K562 (cell line): ENCODE measurements around the gene ZNF48. TPM values are rescaled to one million over a fixed set of nuclear protein-coding genes. Genes with fewer than 3 reads are reported as not detected.
A peak's percentile ranks its signal among the peaks of the same experiment; 100 is the strongest.

Experiments used
- ARHGAP35 ChIP-seq: fragments of 450-650 bp; IDR thresholded peaks from 2 replicates; pipeline ENCODE4 v1.6.1; 2018; ENCODE audit not compliant: partially characterized antibody
- ATF2 ChIP-seq: sonication (generic); formaldehyde crosslinking; IDR thresholded peaks from 2 replicates; pipeline ENCODE4 v1.8.1; 2022; ENCODE audit warnings: missing genetic modification reagents
- CEBPB ChIP-seq: fragments of 450-650 bp; IDR thresholded peaks from 2 replicates; pipeline ENCODE4 v1.6.1; 2016; ENCODE audit warnings: missing genetic modification characterization, missing compliant biosample characterization
- CHD7 ChIP-seq: fragments of 200-600 bp; sonication (generic); IDR thresholded peaks from one replicate; pipeline ENCODE4 v1.6.1; 2012; ENCODE audit warnings: mild to moderate bottlenecking, low read depth, low read length, inconsistent platforms
- ELF1 ChIP-seq: fragments of 200-800 bp; sonication (Bioruptor generic); IDR thresholded peaks from 2 replicates; pipeline ENCODE4 v1.6.1; 2016; ENCODE audit warnings: missing genetic modification characterization, missing compliant biosample characterization
- FOXP4 ChIP-seq: sonication (generic); formaldehyde crosslinking; IDR thresholded peaks from 2 replicates; pipeline ENCODE4 v1.8.0; 2022; ENCODE audit warnings: mild to moderate bottlenecking, missing genetic modification reagents, borderline replicate concordance
- HIVEP1 ChIP-seq: fragments of 250-450 bp; sonication (Bioruptor Pico); IDR thresholded peaks from 2 replicates; pipeline ENCODE4 v1.4.0; 2020; ENCODE audit warnings: mild to moderate bottlenecking
- ILF3 ChIP-seq: fragments of 450-650 bp; IDR thresholded peaks from 2 replicates; pipeline ENCODE4 v1.6.1; 2018; ENCODE audit warnings: antibody characterized with exemption, mild to moderate bottlenecking, moderate library complexity, borderline replicate concordance
- NFIX ChIP-seq: fragments of 250-450 bp; sonication (Bioruptor Pico); IDR thresholded peaks from 2 replicates; pipeline ENCODE4 v1.4.0; 2020; ENCODE audit warnings: low read depth, mild to moderate bottlenecking, moderate library complexity
- PTTG1 ChIP-seq: fragments of 450-650 bp; IDR thresholded peaks from 2 replicates; pipeline ENCODE4 v1.6.1; 2016; ENCODE audit warnings: low read depth, mild to moderate bottlenecking, missing genetic modification characterization, missing compliant biosample characterization
- SAFB2 ChIP-seq: fragments of 200-400 bp; formaldehyde crosslinking; IDR thresholded peaks from 2 replicates; pipeline ENCODE4 v1.6.1; 2018; ENCODE audit warnings: borderline replicate concordance, low read length, low read depth, moderate library complexity; ENCODE audit not compliant: severe bottlenecking
- ZNF239 ChIP-seq: fragments of 250-450 bp; sonication (Bioruptor Pico); IDR thresholded peaks from 2 replicates; pipeline ENCODE4 v1.4.0; 2020; ENCODE audit warnings: mild to moderate bottlenecking
- polyA plus RNA-seq, 8 experiments: library from polyadenylated mRNA; depleted of rRNA in 4 of 8; stranded (reverse) in 5 of 8; unstranded in 3 of 8; fragments of >200 nt; fragmentation: Nextera tagmentation in 2 of 8; fragmentation: Illumina TruSeq in 1 of 8; extraction: Ambion mirVana in 2 of 8; extraction: Trizol in 1 of 8; gene quantifications; 2 replicates each; pipeline versions ENCODE4 v1.2.1 to v1.2.3, GENCODE V29; 2011 to 2014; ENCODE audit warnings: inconsistent platforms in 1 of 8, missing spikeins in 1 of 8
- total RNA-seq, 7 experiments: library from RNA; depleted of rRNA in 6 of 7; stranded (reverse); fragments of >200 nt in 6 of 7; fragmentation: Illumina TruSeq in 2 of 7; extraction: Trizol in 2 of 7; gene quantifications; 2 replicates each; pipeline versions ENCODE4 v1.2.1 to v1.2.3, GENCODE V29; 2011 to 2021; ENCODE audit warnings: low replicate concordance in 1 of 7

The ZNF48 gene
- total and polyA plus RNA-seq, 9 of the 15 experiments (the other 6 are each of a cell fraction or from before 2014, with no cell fraction given) = 0.38 to 11.6 (median 4.7) TPM

- no peak for TF ChIP-seq CHD7
- no peak for TF ChIP-seq SAFB2
- peak; percentile 89 for TF ChIP-seq CEBPB (tag)
- no peak for TF ChIP-seq NFIX (CRISPR knock-in tag)
- TF ChIP-seq HIVEP1 (CRISPR knock-in tag) = no peak
- TF ChIP-seq FOXP4 (CRISPR knock-in tag) = 0 out of 2 replicates have a peak, but pooled peaks have one; percentile 20
- no peak for TF ChIP-seq ILF3
- no peak for TF ChIP-seq ARHGAP35
- TF ChIP-seq PTTG1 = no peak
- peak; percentile 77 for TF ChIP-seq ELF1 (tag)
- TF ChIP-seq ZNF239 = no peak
- no peak for TF ChIP-seq ATF2 (CRISPR knock-in tag)
These were observed 34.6 kb downstream of the ZNF48 start, which contains the start of gene DCTPP1 (continued) for GRCh38 chr16:30429678-30430427.
